Adrenal gland (tissue), 5 donors: ENCODE data around the gene ATN1.

Experiments used
- POLR2A ChIP-seq, 2 donors: fragments of 450-650 bp; IDR thresholded peaks; one replicate each; pipeline ENCODE4 v1.6.1; 2017; ENCODE audit warnings: antibody characterized with exemption in 2 of 2, mild to moderate bottlenecking in 2 of 2, moderate library complexity in 1 of 2
- TF ChIP-seq, protein P1 (sequence below), 6 experiments: fragments of 450-650 bp in 4 of 6; fragments of 200-600 bp in 2 of 6; sonication (generic) in 1 of 6; IDR thresholded peaks; 1 replicate in 5 of 6; 2 replicates in 1 of 6; pipeline versions ENCODE4 v1.5.1 to v1.8.0; 2016 to 2021; ENCODE audit warnings: antibody characterized with exemption in 6 of 6, mild to moderate bottlenecking in 2 of 6, moderate library complexity in 1 of 6
- donor health status: DM: no; HTN: no; CAD: no.

DNA sequence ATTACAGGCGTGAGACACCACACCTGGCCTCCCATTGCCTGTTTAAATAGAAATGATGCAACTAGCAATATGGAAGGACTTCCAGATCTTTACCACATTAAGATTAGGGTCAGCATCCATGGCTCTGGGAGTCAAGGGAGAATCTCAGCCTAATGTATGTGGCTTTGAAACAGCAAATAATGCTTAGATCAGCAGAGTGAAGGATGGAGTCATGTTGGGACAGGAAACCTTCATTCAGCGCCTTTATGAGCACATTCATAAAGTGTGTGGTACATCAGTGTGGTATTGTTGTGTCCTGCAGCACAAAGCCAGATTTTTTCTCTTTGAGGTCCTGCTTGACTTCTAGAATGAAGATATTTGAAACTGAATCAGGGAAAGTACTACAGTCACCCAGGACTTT is 39.4 kb upstream of the ATN1 start:
- TF ChIP-seq, protein P1, sequence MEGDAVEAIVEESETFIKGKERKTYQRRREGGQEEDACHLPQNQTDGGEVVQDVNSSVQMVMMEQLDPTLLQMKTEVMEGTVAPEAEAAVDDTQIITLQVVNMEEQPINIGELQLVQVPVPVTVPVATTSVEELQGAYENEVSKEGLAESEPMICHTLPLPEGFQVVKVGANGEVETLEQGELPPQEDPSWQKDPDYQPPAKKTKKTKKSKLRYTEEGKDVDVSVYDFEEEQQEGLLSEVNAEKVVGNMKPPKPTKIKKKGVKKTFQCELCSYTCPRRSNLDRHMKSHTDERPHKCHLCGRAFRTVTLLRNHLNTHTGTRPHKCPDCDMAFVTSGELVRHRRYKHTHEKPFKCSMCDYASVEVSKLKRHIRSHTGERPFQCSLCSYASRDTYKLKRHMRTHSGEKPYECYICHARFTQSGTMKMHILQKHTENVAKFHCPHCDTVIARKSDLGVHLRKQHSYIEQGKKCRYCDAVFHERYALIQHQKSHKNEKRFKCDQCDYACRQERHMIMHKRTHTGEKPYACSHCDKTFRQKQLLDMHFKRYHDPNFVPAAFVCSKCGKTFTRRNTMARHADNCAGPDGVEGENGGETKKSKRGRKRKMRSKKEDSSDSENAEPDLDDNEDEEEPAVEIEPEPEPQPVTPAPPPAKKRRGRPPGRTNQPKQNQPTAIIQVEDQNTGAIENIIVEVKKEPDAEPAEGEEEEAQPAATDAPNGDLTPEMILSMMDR (IDR thresholded peaks at IDR 0.05): no peak
- TF ChIP-seq POLR2A (IDR thresholded peaks at IDR 0.05): no peak
